GM12878 (cell line): ENCODE measurements around the gene KCNS1. TPM values are rescaled to one million over a fixed set of nuclear protein-coding genes. Genes with fewer than 3 reads are reported as not detected.

Experiments used
- ATAC-seq: fragments of 200-7000 bp; cut with Tn5 transposase; 3 replicates; pipeline ENCODE4 v1.9.1; 2020; ENCODE audit warnings: mild to moderate bottlenecking, moderate library complexity
- BruUV-seq: library from RNA; stranded (reverse); fragments of 400-500 nt; replicated peaks from 2 replicates; lab custom pipeline; 2021; lab: Mats Ljungman, UMichigan
- CTCF ChIA-PET: fragments of 300-600 bp; sonication (Branson Sonifier 250); formaldehyde crosslinking; extraction: SDS; loops from one replicate; lab custom pipeline; 2021; ENCODE audit warnings: inconsistent platforms; lab: Yijun Ruan, JAX
- POLR2A ChIA-PET: fragments of 350-600 bp; formaldehyde crosslinking; extraction: SDS; loops from one replicate; lab custom pipeline; 2021; ENCODE audit warnings: inconsistent platforms; lab: Charles Lee
- RAD21 ChIA-PET: fragments of 300-600 bp; sonication (Branson Sonifier 250); formaldehyde crosslinking; loops from one replicate; lab custom pipeline; 2023; ENCODE audit warnings: antibody characterized with exemption; ENCODE audit not compliant: unreplicated experiment; lab: Charles Lee
- SMC1A ChIA-PET: fragments of 300-600 bp; sonication (Branson Sonifier 250); formaldehyde crosslinking; loops from one replicate; lab custom pipeline; 2023; ENCODE audit not compliant: unreplicated experiment, uncharacterized antibody; lab: Charles Lee
- DNase-seq: peaks from one replicate; pipeline ENCODE4 v3.0.0-alpha.2; 2011; ENCODE audit warnings: low read depth, low spot score
- FAIRE-seq: peaks from 3 replicates; lab custom pipeline; 2011; peaks lifted over from hg19 to GRCh38; lab: Jason Lieb, UNC
- H2AFZ ChIP-seq: 2 replicates; pipeline ENCODE4 v1.6.0; 2011; ENCODE audit warnings: low read depth, low read length, control low read depth; ENCODE audit not compliant: control insufficient read depth
- H3K27ac ChIP-seq: 2 replicates; pipeline ENCODE4 v1.5.1; 2011; ENCODE audit warnings: control low read depth; ENCODE audit not compliant: control insufficient read depth, insufficient read depth
- H3K27me3 ChIP-seq, 2 experiments: replicated peaks in 1 of 2; 2 replicates each; pipeline versions ENCODE4 v1.6.0 to v1.6.1; 2011; ENCODE audit warnings: low read length in 1 of 2; ENCODE audit not compliant: control insufficient read depth in 2 of 2, insufficient read depth in 2 of 2
- H3K36me3 ChIP-seq, 2 experiments: 2 replicates each; pipeline ENCODE4 v1.5.1; 2011; ENCODE audit warnings: low read length in 1 of 2; ENCODE audit not compliant: control insufficient read depth in 2 of 2, insufficient read depth in 2 of 2
- H3K4me1 ChIP-seq: 2 replicates; pipeline ENCODE4 v1.6.1; 2011; ENCODE audit warnings: mild to moderate bottlenecking, low read length, moderate library complexity, mixed read lengths; ENCODE audit not compliant: control insufficient read depth, insufficient read depth
- H3K4me2 ChIP-seq: 2 replicates; pipeline ENCODE4 v1.6.0; 2011; ENCODE audit warnings: control low read depth; ENCODE audit not compliant: control insufficient read depth, insufficient read depth
- H3K4me3 ChIP-seq: fragments of 200-600 bp; sonication (generic); 2 replicates; pipeline ENCODE4 v1.5.1; 2016
- H3K79me2 ChIP-seq: 2 replicates; pipeline ENCODE4 v1.6.0; 2011; ENCODE audit warnings: low read length; ENCODE audit not compliant: control insufficient read depth, insufficient read depth
- H3K9ac ChIP-seq: 2 replicates; pipeline ENCODE4 v1.8.0; 2011; ENCODE audit warnings: low read length, control low read depth, mixed read lengths; ENCODE audit not compliant: control insufficient read depth, insufficient read depth
- H3K9me3 ChIP-seq: replicated peaks from 3 replicates; pipeline ENCODE4 v1.5.1; 2011; ENCODE audit warnings: mild to moderate bottlenecking, low read length; ENCODE audit not compliant: control insufficient read depth, insufficient read depth
- H4K20me1 ChIP-seq: 2 replicates; pipeline ENCODE4 v1.6.0; 2011; ENCODE audit not compliant: control insufficient read depth, insufficient read depth
- ASH2L ChIP-seq: fragments of 300-600, 200-600 bp; sonication (generic); IDR thresholded peaks from 2 replicates; pipeline ENCODE4 v1.6.1; 2017; ENCODE audit warnings: low read depth, mild to moderate bottlenecking, borderline replicate concordance
- ATF2 ChIP-seq: IDR thresholded peaks from 2 replicates; pipeline ENCODE4 v1.6.1; 2012; ENCODE audit warnings: low read length, inconsistent platforms
- DPF2 ChIP-seq: fragments of 450-650 bp; IDR thresholded peaks from 2 replicates; pipeline ENCODE4 v1.6.1; 2017; ENCODE audit warnings: mild to moderate bottlenecking
- HCFC1 ChIP-seq: fragments of 150-350 bp; IDR thresholded peaks from 2 replicates; pipeline ENCODE4 v1.6.1; 2014; ENCODE audit warnings: low read length
- NBN ChIP-seq: fragments of 450-650 bp; IDR thresholded peaks from 2 replicates; pipeline ENCODE4 v1.6.1; 2016
- NFXL1 ChIP-seq: fragments of 450-650 bp; IDR thresholded peaks from 2 replicates; pipeline ENCODE4 v1.6.1; 2017; ENCODE audit warnings: antibody characterized with exemption, mild to moderate bottlenecking, borderline replicate concordance
- PAX5 ChIP-seq: IDR thresholded peaks from 2 replicates; pipeline ENCODE4 v1.6.1; 2011; ENCODE audit warnings: low read depth, low read length, borderline replicate concordance
- PAX8 ChIP-seq: fragments of 450-650 bp; IDR thresholded peaks from 2 replicates; pipeline ENCODE4 v1.6.1; 2017; ENCODE audit warnings: mild to moderate bottlenecking, moderate library complexity
- RELA ChIP-seq: fragments of 450-650 bp; IDR thresholded peaks from 2 replicates; pipeline ENCODE4 v1.8.0; 2014; ENCODE audit warnings: borderline replicate concordance; ENCODE audit not compliant: partially characterized antibody
- USF2 ChIP-seq: IDR thresholded peaks from 2 replicates; pipeline ENCODE4 v1.6.1; 2011; ENCODE audit warnings: low read depth, low read length, improper control_type of control experiment, borderline replicate concordance
- ZBED1 ChIP-seq: IDR thresholded peaks from 2 replicates; pipeline ENCODE4 v1.6.1; 2016; ENCODE audit warnings: borderline replicate concordance
- WGBS: methylation state at CpG from one replicate; pipeline ENCODE4 v1.1.6; 2016; ENCODE audit warnings: low lambda C conversion rate; ENCODE audit not compliant: insufficient replicate concordance, insufficient coverage; ENCODE audit errors: missing lambda C conversion rate; 5-methylcytosine and 5-hydroxymethylcytosine counted together
- in situ Hi-C: fragments of 300-500 bp; cut with MboI; formaldehyde crosslinking; loops from 9 replicates; pipeline ENCODE4 v1.14.3; 2018; ENCODE audit warnings: mixed read lengths
- intact Hi-C: fragments of 100-400 bp; cut with micrococcal nuclease; formaldehyde crosslinking; loops from one replicate; pipeline ENCODE4 v1.14.2; 2022; ENCODE audit not compliant: unreplicated experiment
- polyA plus RNA-seq, 11 experiments: library from polyadenylated mRNA; depleted of rRNA in 4 of 11; unstranded in 6 of 11; stranded (reverse) in 5 of 11; fragments of >200 nt; fragmentation: Nextera tagmentation in 4 of 11; fragmentation: Illumina TruSeq in 1 of 11; extraction: Ambion mirVana in 4 of 11; extraction: Trizol in 1 of 11; gene quantifications; 1 replicate in 1 of 11; 2 replicates in 10 of 11; pipeline versions ENCODE4 v1.2.1 to v1.2.3, GENCODE V29; 2011 to 2016; ENCODE audit warnings: inconsistent platforms in 2 of 11, missing spikeins in 2 of 11, low read depth in 1 of 11
- total RNA-seq, 4 experiments: library from RNA; depleted of rRNA in 3 of 4; stranded (reverse); fragments of >200 nt in 3 of 4; fragmentation: Illumina TruSeq in 1 of 4; extraction: Trizol in 1 of 4; gene quantifications; 2 replicates each; pipeline versions ENCODE4 v1.2.1 to v1.2.3, GENCODE V29; 2013 to 2021

KCNS1 gene
- total and polyA plus RNA-seq, 10 of the 15 experiments (the other 5 are each of a cell fraction or from before 2014, with no cell fraction given) = not detected

- Histone ChIP-seq H4K20me1 (no peaks in the 10 kb centered on the region), H3K4me3 (no peak overlapping the region), H3K4me1 (no peaks in the 10 kb centered on the region), H3K79me2 (no peaks in the 10 kb centered on the region), H3K36me3 (peaks cover 0 to 7% of the 10 kb centered on the region in 2 experiments; a peak in 2 of 4 replicates), H3K27me3 (no peaks in the 10 kb centered on the region), H3K9ac (no peak overlapping the region)
- FAIRE-seq (no peak), DNase-seq (no peak), ATAC-seq (no peak)
- no TSS peak for BruUV-seq
- intact Hi-C loops = no loop called here
- in situ Hi-C loops = no loop called here
- CTCF ChIA-PET = interaction anchor here (4.3 to 4.5 kb wide), 2 partner anchors 8 to 45 kb away, joined by 18 to 36 read pairs; no protein-coding TSS in a partner anchor
- TF ChIP-seq USF2 (no peak), PAX5 (no peak), PAX8 (no peak), ATF2 (no peak), NBN (no peak), ZBED1 (no peak), ASH2L (no peak), DPF2 (no peak), NFXL1 (no peak), HCFC1 (no peak), RELA (no peak)
- TF ChIP-seq, all 136 proteins: peak for 0
- Histone ChIP-seq H3K4me2 (no peak overlapping the region), H2AFZ (no peak overlapping the region), H3K27ac (no peak overlapping the region), H3K9me3 (no peaks in the 10 kb centered on the region)
- SMC1A ChIA-PET = no interaction called here
- WGBS = 96% methylated on average over 7 of the region's 7 CpGs
- POLR2A ChIA-PET = no interaction called here
- RAD21 ChIA-PET = interaction anchor here (0.8 kb wide), 1 partner anchor 39 kb away, joined by 3 read pairs; no protein-coding TSS in a partner anchor
These were observed 12.7 kb downstream of the KCNS1 start for GRCh38 chr20:45088247-45088646.
